HG03469 (cell line): ENCODE results near the gene KIF1B.
"Not testable (repeated sequence)": the region's sequence is repeated elsewhere in the genome, so short reads cannot be mapped to it uniquely, and the experiment has no call there.

Experiments used
- ATAC-seq: cut with Tn5 transposase; IDR thresholded peaks from one replicate; pipeline ENCODE4 v1.9.1; 2021; ENCODE audit warnings: mild to moderate bottlenecking, moderate library complexity, moderate number of reproducible peaks; ENCODE audit not compliant: unreplicated experiment

The KIF1B gene

GRCh38 chr1:10193288-10193687 lies 17.1 kb upstream of the KIF1B start:
- no peak for ATAC-seq

DNA sequence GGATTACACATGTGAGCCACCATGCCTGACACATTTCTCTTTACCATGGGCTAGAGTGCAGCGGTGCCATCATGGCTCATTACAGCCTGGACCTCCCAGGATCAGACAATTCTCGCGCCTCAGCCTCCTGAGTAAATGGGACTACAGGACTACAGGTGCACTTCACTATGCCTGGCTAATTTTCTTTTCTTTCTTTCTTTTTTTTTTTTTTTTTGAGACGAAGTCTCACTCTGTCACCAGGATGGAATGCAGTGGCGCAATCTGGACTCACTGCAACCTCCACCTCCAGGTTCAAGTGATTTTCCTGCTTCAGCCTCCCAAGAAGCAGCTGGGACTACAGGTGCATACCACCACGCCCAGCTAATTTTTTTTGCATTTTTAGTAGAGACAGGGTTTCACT lies 14.8 kb upstream of the KIF1B start:
- ATAC-seq: no peak

DNA sequence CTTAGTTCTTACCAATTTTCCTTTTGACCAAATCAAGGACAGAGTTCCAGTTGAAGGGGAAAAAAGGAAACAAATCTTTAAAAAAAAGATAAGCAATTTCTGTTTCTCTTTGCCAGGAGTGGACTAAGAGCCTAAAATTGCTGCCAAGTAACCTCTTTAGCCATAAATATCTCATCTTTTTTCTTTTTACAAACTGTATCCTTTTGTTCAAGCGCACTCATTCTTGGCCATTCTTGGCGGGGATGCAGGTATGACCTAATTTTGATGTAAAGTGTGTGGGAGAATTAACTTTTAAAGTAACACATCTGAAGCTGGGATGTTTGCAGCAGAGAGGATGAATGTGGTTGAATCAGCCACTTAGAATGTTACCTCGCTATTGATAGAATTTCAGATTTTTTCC lies 13.4 kb upstream of the KIF1B start:
- no peak for ATAC-seq

GRCh38 chr1:10200620-10201019 lies 9.8 kb upstream of the KIF1B start:
- no peak for ATAC-seq

GRCh38 chr1:10204003-10204642 lies 6.2 kb upstream of the KIF1B start:
- no peak for ATAC-seq

DNA sequence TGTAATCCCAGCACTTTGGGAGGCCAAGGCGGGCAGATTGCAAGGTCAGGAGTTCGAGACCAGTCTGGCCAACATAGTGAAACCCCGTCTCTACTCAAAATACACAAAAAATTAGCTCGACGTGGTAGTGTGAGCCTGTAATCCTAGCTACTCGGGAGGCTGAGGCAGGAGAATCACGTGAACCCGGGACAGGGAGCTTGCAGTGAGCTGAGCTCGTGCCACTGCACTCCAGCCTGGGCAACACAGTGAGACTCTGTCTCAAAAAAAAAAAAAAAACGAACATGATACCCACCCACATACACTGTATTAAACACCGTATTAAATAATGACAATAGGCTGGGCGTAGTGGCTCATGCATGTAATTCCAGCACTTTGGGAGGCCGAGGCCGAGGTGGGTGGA lies 5.2 kb upstream of the KIF1B start:
- not testable (repeated sequence) for ATAC-seq

GRCh38 chr1:10207810-10208209 lies 2.6 kb upstream of the KIF1B start:
- no peak for ATAC-seq

GRCh38 chr1:10208537-10208936 lies 1.8 kb upstream of the KIF1B start:
- ATAC-seq: no peak

DNA sequence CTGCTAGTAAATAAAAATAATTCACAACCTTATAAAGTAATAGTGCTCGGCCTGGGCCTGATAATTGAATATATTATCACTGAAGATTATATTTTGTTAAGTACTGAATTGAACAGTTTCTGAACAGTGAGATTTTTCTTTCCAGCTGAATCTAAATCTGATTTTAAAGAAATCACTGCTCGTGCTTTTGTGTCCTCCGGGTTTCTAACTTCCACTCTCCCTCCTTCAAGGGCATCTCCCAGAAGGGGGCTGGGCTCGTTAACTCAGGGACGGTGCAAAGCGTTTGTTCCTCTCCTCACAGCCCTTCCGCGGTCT lies 823 bp upstream of the KIF1B start:
- no peak for ATAC-seq

DNA sequence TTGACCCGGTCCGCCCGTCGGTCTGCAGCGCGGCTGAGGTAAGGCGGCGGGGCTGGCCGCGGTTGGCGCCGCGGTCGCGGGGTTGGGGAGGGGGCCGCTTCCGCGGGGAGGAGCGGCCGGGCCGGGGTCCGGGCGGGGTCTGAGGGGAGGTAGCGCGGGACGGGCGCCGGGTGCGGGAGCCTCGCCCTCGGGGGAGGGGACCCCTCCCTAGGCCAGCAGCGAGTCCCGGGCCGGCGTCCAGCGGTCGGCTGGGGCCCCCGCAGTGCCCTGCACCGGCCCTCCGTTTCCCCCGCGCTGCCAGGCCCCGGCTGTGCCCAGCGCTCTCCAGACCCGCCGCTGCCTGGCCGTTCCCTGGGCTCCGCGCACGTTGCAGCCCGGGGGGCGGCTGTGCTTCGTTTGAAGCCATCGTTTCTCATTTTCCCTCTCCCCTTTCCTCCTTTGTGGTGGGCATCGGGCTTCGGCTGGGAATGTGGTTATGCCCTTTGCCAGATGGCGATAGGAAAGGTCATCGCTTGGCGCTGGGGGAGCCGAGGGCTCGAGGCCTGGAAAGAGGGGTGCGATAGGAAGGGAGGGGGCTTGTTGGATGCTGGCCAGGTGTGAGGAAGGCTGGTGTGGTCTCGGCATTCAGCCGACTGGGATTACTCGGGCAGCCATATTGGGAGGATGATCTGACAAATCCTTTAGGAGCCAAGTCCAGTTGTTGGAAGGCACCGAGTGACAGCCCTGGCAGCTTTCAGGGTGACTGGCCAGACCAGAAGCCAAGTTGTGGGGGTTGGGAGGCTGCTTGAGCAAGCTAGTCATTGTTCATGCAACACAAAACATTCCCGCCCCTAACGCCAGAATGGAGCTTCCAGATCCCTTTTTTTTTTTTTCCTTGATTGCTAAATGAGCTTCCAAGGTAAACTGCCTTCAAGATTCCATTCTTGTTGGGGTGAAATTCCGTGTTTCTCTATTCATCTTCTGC lies 753 bp downstream of the KIF1B start:
- ATAC-seq: no peak

DNA sequence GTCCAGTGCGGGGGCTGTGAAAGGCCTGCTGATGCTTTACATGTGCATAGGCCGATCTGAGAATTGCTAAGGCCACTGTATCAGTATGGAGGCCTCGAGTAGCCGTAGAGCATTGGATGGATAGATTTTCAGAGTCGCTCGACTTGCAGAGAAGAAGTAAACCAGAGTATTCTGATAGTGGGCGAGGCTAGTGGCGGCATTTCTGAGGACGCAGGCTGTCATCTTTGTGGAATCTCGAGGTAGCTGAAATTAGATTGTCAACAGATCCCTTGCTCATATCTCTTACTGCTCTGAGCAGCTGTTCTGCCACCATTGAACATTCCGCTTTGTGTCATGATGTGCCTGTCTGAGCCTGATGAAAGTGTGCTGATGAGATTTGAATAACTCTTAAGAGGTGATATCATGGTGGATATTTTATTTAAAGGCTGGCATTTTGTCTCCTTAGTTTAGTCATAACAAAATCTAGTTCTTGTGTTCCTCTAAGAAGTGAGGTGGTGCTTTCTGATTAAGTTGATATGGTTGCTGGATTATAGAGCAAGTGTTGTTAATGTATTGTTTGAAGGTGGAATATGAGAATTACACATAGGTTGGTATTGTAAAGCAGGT lies 1.5 kb downstream of the KIF1B start:
- ATAC-seq: no peak

DNA sequence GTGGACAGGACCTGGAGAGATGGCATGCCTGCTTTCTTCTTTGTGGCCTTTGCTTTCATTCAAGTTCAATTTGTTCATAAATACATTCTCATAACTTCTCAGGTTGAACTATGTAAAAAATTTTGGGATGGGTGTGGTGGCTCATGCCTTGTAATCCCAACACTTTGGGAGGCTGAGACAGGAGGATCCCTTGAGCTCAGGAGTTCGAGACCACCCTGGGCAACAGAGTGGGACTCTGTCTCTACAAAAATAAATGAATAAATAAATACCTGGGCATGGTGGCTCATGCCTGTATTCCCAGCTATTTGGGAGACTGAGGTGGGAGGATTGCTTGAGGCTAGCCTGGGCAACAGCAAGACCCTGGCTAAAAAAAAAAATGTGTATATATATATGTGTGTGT lies 2.1 kb downstream of the KIF1B start:
- ATAC-seq: no peak

- ATAC-seq: no peak
Observed at GRCh38 chr1:10213186-10213705, 2.9 kb downstream of the KIF1B start.

- no peak for ATAC-seq
Observed at GRCh38 chr1:10216090-10216749, 5.8 kb downstream of the KIF1B start.

GRCh38 chr1:10217748-10218441 lies 7.5 kb downstream of the KIF1B start:
- no peak for ATAC-seq

DNA sequence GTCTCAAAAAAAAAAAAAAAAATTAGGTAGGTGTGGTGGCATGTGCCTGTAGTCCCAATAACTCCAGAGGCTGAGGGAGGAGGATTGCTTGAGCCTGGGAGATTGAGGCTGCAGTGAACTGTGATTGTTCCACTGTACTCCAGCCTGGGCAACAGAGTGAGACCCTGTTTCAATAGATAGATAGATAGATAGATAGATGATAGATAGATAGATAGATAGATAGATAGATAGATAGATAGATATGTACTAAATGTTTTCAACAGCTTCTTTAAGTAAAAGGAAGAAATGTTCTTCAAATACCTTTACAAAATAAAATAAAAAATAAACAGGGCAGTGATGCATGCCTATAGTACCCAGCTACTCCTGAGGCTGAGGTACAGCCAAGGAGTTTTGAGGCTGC lies 9.8 kb downstream of the KIF1B start:
- no peak for ATAC-seq

DNA sequence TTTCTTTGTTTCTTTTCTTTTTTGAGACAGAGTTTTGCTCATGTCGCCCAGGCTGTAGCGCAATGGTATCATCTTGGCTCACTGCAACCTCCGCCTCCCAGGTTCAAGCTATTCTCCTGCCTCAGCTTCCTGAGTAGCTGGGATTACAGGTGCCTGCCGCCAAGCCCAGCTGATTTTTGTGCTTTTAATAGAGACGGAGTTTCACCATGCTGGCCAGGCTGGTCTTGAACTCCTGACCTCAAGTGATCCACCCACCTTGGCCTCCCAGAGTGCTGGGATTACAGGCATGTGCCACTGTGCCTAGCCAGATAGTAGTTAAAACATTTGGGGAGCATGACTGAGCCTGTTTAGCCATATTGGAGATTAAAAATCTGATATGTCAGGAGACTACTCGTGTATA lies 10.3 kb downstream of the KIF1B start:
- not testable (repeated sequence) for ATAC-seq

- ATAC-seq: no peak
Observed at GRCh38 chr1:10225573-10225972, 15.2 kb downstream of the KIF1B start.

GRCh38 chr1:10228528-10228927 lies 18.2 kb downstream of the KIF1B start:
- ATAC-seq: no peak

- no peak for ATAC-seq
Observed at GRCh38 chr1:10229903-10230302, 19.5 kb downstream of the KIF1B start.

DNA sequence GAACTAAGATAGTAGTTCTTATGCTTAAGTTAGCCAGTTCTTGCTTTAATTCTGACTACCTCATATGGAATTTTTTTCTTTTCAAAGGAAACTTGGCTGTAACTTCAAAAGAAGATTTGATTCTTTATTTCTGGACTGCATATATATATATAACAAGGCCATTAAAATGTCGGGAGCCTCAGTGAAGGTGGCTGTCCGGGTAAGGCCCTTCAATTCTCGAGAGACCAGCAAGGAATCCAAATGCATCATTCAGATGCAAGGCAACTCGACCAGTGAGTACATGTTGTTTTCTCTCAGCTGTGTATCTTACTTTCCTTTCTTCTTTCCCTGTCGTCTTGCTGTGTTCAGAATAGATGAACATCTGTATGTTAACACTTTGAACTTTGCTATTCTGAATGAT lies 21.8 kb downstream of the KIF1B start:
- ATAC-seq: no peak
